Stimulated activated CD8-positive, alpha-beta memory T cell treated with anti-CD3 and anti-CD28 coated beads, Interleukin-2, amount 100 ng/mL, for 1 hour (primary cell): Measurements from ENCODE around the gene SORBS1.

ENCODE experiments used
- DNase-seq, 2 donors: peaks; one replicate each; pipeline ENCODE4 v3.0.0-alpha.2; 2020; ENCODE audit warnings: low read depth in 2 of 2

SORBS1 gene

DNA sequence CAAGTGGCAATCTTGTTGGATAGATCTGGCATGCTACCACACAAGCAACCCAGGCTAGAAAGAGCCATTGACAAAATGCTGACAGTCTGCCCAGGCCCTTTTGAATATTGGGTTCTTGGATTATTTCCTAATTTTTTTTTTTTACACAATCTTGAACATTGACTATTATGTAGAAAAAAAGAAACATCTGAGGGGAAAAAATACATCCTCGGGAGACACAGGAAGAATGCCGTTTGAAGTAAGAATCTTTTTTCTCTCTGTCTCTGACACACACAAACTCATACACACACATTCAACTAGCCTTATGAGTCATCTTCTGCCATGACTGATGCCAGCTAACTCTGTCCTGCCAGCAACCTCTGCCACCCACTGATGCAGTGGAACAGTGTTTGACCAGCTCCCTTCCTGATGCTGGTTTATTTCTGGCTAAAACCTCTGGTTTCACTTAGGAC lies 47.2 kb downstream of the SORBS1 start:
- DNase-seq, result no peak

DNA sequence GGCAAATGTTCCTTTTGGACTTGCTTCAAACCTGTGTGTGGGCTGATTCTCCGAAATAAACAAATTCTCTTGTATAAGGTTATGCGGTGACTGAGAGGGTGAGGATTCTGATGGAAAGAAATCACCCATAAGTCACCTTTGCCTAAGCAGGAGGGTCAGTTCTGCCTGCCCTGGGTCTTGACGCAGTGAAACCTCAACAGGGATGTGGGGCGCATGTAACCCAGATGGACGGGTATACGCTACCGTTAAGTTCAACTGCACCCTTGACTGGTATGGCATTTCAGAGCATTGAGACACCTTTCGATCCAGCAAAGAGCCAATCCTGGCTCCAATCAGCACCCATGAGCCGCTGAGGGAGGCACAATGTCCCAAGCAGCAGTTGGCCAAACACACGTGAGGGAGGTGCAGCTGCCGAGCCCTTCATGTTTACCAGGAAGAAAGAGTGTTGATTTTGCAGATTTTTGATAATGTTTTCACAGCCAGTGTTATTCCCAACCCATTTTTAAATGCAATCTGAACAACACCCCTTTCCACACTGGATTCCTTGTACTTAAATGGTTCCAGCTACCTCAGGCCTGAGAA lies 48.1 kb downstream of the SORBS1 start:
- no peak for DNase-seq

DNA sequence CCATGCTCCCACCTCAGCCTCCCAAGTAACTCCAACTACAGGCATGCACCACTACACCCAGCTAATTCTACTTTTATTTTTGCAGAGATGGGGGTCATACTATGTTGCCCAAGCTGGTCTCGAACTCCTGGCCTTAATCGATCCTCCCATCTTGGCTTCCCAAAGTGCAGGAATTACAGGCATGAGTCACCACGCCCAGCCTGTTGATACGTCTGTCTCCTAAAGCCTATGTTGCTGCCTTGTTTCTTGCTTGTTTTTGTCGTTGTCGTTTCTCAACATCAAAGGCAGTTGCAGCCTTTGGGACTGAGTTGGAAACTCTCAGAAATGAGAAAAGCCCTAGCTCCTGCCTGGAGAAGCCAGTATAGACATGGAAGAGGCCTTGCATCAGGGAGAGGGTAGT lies 49.9 kb downstream of the SORBS1 start:
- no peak for DNase-seq

DNA sequence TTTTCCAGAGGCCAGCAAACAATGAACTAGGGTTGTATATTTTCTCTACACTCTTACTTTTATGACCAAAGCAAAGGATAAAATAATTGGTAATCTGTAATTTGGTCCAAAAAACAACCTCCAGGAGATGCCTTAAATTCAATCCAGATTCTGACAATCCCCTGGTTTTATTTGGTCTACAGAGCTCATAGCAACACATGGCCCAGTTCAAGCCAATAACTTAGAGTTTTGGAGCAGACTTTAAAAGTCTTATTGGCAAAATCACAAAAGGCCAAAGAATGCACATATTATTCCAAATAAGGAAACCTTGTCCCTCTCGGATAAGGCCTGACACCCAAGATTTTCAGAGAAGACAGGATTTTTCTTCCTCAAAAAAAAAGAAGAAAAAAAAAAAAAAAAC lies 51.9 kb downstream of the SORBS1 start:
- no peak for DNase-seq

DNA sequence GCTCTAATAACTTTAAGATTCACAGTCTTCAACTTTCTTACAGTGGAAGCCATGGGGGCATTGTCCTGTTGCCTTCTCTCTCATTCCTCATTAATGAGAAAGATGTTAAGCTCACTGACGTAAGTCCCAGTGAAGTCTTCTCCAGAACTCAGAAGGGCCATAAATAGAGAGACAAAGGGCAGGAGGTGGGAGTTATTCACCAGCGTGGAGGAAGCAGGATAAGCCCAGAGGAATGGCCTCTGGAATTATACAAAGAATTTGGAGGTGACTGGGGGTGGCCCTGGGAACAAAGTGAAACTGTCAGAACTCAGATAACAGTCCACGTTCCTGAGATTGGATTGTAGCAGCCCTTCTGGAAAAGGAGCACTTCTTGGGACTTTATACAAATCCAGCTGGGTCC lies 52.4 kb downstream of the SORBS1 start:
- no peak for DNase-seq

DNA sequence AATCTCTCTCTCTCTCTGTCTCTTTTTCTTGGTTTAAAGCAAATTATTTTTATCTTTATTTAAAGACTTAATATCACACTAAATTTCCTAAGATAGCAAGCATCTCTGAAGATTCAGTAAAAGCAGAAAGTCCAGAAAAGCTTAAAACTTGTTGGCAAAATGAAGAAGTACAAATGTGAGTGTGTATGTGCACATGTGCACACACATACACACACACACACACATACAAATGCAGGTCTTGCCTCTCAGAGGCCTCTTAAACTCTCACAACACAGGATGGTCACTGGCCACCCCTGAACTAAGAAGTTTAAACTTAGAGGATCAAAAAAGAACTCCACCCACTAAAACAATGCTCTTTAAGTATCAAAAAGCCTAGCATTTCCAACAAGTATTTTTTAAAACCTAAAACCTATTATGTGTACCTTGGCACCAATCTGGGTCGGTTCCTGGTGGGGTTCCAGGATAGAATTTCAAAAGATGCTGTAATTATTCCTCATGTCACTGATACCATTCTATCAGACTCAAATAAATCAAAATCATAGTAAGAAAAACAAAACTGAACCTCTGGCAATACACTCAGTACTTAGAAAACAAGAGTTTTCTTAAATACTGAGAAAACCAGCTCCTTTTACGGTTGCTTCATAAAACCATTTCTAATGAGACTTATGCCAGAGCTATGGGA lies 55.0 kb downstream of the SORBS1 start:
- DNase-seq, result no peak

DNA sequence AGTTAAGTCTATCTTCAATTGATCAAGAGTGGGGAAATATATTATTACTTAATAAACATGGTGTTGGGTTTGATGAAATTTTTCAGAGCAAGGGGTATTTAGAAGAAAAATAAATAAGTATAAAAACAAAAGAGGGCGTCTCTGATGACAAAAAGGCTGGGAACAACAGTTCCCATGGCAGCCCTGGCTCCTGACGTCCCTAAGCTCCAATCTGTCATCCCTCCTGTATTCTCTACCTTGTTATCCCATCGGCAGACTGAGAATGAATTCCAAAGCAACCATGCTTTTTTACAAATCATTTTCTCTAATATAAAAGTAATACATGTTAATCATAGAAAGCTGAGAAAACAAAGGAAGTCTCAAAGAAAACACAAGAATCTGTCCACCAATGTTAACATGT lies 55.5 kb downstream of the SORBS1 start:
- DNase-seq, result no peak

DNA sequence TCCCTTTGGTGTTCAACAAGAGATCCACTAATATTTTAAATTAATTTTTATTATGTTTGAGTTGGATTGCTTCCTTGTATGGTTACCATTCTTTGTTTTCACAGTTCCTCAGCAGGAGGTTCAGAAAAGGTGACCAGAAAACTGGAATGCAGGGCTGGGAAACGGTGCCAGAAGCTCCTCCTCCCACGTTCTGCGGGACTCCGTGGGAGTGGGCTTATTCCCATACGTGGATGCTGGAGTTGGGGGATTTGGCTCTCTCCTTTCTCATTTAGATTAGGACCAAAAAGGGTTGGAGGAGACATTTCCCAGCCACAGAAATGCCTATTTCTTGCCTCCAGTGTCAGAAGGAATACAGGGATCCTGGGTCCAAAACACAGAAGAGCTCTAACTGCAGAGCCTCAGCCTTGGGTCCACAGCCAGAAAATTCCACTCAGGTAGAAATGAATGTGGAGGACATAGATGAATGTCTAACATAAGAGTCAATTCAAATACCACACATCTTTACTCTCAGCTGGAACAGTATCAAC lies 56.0 kb downstream of the SORBS1 start:
- no peak for DNase-seq

DNA sequence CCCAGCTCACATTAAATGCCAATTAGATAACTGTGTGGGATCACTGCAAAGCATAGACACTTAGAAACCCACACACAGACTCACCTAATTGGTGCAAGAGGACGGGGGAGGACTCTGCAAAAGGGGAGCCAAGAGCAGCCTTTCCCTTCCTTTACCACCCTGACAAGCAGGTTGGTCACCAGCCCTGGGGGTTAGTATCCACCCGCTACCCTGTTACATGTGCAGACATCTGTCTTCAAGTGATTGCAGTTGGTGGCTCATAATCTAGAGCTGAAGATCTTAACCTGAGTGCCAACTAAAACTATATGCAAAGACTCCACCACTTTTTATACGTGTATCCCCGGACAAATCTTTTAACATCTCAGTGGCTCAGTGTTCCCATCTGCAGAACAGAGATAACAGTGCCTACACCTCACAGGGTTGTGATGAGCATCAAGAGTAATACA lies 56.9 kb downstream of the SORBS1 start:
- DNase-seq, result no peak

DNA sequence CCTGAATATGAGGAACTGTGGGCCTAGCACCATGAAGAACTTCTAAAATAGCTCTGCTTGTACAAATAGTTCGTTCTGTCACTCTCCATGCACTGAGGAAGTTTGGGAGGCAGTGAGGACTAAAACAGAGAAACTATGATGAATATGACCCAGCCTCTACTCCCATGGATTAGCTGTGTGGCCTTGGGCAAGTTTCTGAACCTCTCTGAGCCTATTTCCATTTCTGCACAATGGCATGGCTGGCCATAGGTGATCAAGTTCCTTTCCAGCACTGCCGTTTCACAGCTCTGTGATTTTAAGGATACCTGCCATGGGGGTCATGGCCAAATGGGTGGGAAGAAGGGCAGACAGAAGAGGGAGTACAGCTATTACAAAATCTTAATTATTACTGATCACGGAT lies 57.6 kb downstream of the SORBS1 start:
- no peak for DNase-seq

DNA sequence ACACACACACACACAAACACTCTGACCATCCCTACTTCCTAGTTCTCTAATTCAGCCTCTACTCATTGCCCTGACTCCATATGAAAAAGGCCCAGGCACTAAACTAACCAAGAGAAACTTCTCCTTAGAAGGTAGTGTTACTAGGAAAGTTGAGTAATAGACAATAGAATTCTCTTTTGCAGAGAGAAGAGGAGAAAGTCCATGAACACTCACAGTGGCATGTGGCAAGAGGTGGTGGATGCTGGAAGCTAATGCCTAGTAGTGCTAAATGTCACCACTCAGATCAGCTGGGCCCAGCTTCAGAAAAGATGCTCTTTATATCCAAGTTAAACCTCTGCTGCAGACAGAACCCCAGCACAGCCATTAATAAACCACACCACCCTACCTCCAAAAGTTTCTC lies 58.2 kb downstream of the SORBS1 start:
- DNase-seq, result no peak

DNA sequence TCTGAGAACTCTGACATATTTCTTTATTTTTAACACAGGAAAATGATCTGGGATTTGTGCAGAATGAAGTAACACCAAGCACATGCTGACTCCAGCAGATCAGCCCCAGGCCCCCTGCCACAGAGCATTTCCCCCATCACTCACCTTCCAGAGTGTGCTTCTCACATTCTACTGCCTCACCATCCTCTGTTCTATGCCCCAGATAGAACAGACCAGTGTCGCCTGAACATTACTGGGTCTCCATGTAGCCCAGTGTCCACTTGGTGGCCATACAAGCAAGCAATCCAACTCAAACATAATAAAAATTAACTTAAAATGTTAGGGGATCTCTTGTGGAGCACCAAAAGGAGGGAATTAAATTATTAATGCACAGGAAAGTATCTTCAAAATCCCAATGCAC lies 58.8 kb downstream of the SORBS1 start:
- no peak for DNase-seq

DNA sequence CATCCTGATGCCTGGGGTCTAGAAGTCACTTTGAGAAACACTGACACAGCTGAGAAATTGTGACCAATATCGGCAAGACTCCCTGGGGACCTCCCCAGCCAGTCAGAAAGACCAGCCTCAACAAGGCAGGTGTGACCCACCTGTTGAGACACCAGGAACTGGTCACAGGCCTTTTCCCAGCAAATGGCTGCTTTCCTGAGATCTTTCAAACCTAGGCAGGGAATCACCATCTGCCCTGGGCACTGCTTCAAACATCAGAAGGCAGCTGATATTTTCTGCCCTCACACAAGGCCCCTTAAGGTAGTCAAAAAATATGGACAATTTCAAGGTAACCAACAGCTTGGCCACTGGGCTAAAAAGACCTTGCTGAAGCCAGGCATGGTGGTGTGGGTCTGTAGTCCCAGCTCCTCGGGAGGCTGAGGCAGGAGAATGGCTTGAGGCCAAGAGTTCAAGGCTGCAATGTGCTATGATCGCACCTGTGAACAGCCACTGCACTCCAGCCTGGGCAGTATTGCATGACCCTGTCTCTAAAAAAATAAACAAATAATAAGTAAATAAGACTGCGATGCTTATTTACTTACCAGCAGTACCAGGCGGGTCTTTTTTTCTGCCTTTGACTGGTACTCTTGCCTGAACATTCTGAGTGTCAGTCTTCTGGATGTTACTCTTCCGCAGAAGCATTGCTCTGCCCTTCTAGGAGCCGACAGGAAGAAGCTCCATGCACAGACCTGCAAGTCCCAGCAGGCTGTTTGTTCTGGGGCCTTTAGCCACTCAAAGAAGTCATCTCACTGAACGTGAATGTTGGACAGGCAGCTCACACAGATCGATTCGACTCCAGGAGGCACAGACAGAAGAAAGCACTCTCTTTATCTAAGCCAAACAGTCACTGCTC lies 59.7 kb downstream of the SORBS1 start:
- no peak for DNase-seq

DNA sequence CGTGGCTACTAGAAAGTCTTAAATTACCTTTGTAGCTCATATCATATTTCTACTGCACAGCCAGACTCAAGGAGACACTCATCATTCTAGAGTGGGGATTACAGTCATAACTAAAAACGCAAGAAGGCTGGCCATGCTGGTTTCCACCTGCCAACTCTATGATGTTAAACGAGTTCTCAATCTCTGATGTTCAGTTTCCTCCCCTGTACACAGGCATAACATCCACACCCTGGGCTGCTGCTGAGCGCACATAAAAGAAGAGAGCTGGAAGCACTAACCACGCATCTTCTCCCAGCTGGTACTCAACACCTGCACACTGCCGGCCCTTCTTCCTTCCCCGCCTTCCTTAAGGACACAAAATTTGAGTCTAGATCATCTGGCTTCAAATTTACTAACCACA lies 60.5 kb downstream of the SORBS1 start:
- DNase-seq, result no peak

DNA sequence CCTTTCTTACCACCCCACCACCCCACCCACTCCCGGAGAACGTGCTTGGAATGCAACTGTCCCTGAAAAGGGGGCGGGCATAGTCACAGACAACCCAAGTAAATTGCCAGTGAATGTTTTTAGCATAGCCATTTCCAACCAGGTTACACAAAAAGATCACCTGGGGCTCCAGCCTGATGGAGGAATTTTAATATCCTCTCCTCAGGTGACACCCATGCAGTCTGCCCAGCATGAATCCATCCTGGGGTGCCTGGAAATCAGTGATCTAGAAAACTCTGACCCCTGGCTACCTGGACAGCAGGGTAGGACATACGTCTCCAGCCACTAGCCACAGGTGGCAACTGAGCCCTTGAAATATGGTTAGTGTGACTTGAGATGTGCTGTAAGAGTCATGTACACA lies 61.1 kb downstream of the SORBS1 start:
- DNase-seq, result no peak

DNA sequence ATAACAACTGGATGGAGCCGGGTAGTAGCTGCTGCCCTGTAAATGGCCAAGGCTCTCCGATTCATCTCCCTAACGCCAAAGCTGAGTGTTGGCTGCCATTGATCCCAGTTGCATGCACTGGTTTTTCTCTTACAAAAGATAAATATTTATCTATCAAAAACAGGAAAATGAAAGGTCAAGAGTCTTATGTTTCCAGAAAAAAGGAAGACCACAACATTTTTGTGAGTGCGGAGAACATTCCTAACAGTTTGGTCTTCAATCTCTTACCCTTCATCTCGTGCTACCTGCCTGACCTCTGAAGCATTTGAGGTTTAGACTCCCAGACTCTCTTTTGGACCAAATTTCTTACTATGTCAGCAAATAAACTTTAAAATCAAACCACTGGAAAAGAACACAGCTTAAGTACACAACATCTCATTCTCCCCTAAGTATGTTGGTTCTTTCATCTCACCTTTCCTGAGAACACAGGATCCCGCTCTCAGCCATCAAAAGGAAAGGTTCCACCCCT lies 61.6 kb downstream of the SORBS1 start:
- no peak for DNase-seq

DNA sequence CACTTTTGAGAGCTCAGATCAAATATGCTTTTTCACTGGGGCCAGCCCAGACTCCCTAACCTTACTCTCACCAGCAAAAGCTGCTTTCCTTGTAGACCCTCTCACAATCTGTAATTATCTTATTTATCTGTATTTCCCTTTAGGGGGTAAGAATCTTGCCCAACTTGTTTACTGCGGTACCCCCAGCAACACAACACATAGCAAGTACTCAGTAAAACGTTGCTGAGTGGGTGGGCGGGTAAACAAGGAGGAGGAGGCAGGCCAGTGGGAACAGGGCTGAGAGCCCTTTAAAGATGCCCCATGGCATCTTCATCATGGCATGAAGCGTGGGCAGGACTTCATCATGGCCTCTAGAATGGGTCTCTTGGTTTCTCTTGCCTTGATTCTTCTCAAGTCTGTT lies 64.2 kb downstream of the SORBS1 start:
- DNase-seq, result no peak

DNA sequence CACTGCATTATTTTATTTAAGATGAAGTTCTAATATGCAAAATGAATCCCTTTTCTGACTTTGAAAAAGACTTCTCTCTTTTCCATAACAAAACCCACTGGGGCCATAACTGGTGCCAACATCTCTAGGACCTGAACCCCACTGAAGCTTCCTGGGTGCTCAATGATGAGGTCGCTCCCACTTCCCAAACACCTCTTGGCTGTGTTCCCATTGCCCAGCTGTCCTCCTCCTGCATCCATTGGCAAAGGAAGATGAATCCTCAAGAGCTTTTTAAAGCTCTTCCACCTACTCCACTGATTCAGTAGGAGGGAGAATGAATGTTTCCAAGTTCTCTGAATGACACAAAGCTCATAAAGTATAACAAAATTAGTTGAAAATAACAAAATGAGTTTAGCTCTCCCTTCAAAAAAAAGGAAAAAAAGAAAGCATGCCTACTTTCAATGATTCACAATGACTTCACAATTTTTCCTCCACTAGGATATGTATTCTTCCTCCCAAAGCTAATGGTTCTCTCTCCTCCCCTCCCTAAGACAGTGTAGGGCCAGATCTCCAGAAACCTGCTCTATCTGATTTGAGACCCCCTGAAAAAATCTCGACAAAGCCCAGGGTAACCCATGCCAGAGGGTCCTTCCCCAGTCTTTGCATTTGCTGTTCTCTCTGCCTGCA lies 64.8 kb downstream of the SORBS1 start:
- no peak for DNase-seq

DNA sequence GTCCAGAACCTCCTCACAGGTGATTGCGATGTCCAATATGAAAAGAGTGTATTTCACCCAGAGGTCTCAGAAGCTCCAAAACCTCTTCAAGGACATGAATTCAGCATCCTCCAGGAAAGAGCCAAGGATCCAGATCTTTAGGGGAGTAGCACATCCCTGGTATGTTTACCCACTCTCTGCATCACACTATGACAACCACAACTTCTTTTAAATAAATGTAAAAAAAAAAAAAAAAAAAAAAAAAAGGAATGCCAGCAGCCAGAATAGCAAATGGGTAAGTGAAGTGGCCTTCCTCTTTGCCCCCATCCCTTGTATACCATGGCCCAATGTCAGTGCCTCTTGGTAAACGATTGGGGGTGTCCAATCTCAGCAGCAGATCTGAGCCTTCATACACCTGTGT lies 67.3 kb downstream of the SORBS1 start:
- DNase-seq, result no peak

DNA sequence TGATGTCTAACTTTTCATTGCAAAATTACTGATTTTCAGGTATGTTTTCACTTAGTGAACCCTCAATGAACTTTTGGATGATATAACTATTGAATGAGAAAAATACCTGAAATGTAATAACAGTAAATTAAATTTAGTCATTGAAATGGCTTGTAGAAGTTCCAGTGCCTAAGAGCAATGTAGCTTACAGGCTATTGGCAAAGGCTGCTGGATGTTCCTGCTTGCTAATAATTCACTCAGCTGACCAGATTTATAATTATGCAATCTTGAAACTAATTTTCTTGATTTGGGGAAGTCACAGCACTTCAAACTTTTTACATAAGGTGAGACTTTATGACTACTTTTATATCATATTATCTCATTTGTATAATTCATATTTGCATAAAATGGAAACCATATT lies 73.2 kb downstream of the SORBS1 start:
- DNase-seq, result no peak

DNA sequence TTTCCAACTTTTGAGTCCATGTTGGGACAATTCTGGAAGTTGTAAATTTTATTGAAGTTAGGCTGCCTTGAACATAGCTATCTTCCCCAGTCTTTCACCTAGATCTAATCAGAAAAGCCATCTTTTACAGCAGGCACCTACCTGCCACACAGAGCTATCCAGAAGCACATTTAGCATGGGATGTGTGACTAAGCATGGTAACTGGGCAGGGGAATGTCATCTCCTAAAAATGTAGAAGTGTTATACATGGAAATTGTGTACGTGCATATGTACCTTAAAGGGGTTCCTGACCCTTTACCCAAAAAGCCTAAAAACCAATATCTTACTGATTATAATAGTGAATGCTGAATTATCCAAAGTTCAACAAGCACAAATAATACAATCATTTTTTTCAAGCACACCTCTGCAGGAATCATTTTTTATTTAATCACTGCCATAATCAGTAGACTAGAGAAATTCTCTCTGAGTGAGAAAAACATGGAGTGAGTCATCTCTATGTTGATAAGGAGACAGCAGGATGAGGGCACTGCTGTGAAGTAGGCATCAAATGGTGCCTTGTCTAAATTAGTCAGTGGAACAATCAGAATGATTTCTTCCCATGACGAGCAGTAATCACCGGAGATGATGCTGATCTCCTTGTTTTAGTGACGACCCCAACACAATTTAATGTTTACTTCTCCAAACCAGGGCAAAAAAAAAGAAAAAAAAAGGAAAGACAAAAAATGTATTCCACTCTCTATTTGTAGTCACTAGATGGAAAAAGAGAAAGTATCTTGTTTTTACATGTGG lies 75.9 kb downstream of the SORBS1 start:
- DNase-seq, result no peak
